Mucosa of descending colon (tissue), 3 donors: ENCODE measurements around the gene SLC16A7. TPM values are rescaled to one million over a fixed set of nuclear protein-coding genes. Genes with fewer than 3 reads are reported as not detected.

Source experiments
- ATAC-seq: fragments of 200-7000 bp; cut with Tn5 transposase; one replicate; pipeline ENCODE4 v1.9.1; 2020; ENCODE audit warnings: mild to moderate bottlenecking, moderate library complexity
- DNase-seq, 3 donors: peaks; one replicate each; pipeline ENCODE4 v3.0.0-alpha.2; 2020
- H3K36me3 ChIP-seq: fragments of 200-600 bp; one replicate; pipeline ENCODE4 v1.8.0; 2021; ENCODE audit warnings: low read depth, mild to moderate bottlenecking
- H3K4me1 ChIP-seq: fragments of 200-600 bp; one replicate; pipeline ENCODE4 v1.8.0; 2021; ENCODE audit warnings: low read depth, mild to moderate bottlenecking
- H3K4me3 ChIP-seq: fragments of 200-600 bp; one replicate; pipeline ENCODE4 v1.8.0; 2021; ENCODE audit warnings: mild to moderate bottlenecking
- H3K9me3 ChIP-seq: fragments of 200-600 bp; one replicate; pipeline ENCODE4 v1.8.0; 2021; ENCODE audit warnings: mild to moderate bottlenecking
- intact Hi-C, 2 donors: fragments of 100-400 bp; cut with DNase I in 1 of 2; cut with micrococcal nuclease in 1 of 2; formaldehyde crosslinking; loops; one replicate each; pipeline versions ENCODE4 v1.11.0 to v1.11.1; 2022; cut with DNase I, micrococcal nuclease
- total RNA-seq, 3 donors: library from RNA; stranded (reverse); fragmentation: NEBNext Ultra II Directional in 2 of 3; extraction: Animal tissue kit (Norgen Biotek cat#: 25700) in 2 of 3; gene quantifications; one replicate each; pipeline versions ENCODE4 v1.2.1 to v1.2.4, GENCODE V29; 2021 to 2023
- TF ChIP-seq, protein P1 (sequence below): fragments of 200-600 bp; IDR thresholded peaks from one replicate; pipeline ENCODE4 v1.8.0; 2022; ENCODE audit warnings: antibody characterized with exemption, mild to moderate bottlenecking
- donor health status: DM: no; HTN: no; CAD: no; lungs with moderate emphysema.
- donor health status: DM: no; HTN: no; CAD: no.
- donor health status: DM: no; HTN: yes; CAD: no.

SLC16A7 gene
- total RNA-seq, 3 donors from 2014 or later: 8.6 to 10.8 (median 9.0) TPM

DNA sequence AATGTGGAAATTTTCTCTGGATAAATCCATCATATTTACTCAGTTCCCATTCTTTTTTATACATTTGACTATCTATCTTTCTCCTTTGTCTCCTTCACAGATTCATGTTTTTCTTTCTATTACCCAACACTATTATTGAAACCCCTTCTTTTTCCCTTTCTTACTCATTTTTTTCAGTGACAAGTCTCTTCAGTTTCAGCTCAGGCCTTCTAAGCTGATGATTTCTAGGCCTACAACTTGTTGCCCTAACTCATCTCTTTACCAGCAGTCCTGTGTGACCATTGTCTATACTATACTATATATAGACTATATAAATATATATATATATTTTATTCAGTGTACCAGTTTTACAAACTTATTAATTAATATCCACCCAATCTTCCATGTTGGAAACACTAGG is 31.8 kb downstream of the SLC16A7 start:
- ATAC-seq: no peak
- Histone ChIP-seq H3K4me1 (no peaks in the 10 kb centered on the region), H3K36me3 (no peaks in the 10 kb centered on the region), H3K9me3 (no peaks in the 10 kb centered on the region), H3K4me3 (no peak overlapping the region)
- no peak for DNase-seq
- intact Hi-C loops: no loop called here
- TF ChIP-seq, protein P1, sequence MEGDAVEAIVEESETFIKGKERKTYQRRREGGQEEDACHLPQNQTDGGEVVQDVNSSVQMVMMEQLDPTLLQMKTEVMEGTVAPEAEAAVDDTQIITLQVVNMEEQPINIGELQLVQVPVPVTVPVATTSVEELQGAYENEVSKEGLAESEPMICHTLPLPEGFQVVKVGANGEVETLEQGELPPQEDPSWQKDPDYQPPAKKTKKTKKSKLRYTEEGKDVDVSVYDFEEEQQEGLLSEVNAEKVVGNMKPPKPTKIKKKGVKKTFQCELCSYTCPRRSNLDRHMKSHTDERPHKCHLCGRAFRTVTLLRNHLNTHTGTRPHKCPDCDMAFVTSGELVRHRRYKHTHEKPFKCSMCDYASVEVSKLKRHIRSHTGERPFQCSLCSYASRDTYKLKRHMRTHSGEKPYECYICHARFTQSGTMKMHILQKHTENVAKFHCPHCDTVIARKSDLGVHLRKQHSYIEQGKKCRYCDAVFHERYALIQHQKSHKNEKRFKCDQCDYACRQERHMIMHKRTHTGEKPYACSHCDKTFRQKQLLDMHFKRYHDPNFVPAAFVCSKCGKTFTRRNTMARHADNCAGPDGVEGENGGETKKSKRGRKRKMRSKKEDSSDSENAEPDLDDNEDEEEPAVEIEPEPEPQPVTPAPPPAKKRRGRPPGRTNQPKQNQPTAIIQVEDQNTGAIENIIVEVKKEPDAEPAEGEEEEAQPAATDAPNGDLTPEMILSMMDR: no peak

DNA sequence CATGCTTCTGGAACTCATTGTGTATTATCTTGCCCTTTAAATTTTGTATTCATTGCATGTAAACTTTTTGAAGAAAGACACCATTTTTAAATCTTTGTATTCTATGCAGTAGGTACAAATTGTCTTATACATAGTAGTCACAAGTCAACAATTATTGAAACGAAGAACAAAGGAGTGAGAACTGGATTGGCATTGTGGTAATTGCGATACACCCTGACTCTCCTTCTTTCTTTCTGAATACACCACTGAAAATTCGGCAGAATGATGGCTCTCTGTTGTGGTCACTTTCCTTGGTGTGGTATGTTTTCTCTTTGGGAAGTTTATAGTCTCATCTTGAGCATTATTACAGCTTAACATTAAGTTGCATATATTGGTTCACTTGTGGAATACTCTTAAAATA is 34.1 kb downstream of the SLC16A7 start:
- H3K4me3 ChIP-seq: no peak overlapping the region
- no peaks in the 10 kb centered on the region for H3K36me3 ChIP-seq
- H3K4me1 ChIP-seq: no peaks in the 10 kb centered on the region
- TF ChIP-seq, protein P1: no peak
- H3K9me3 ChIP-seq: no peaks in the 10 kb centered on the region
- intact Hi-C loops: no loop called here
- DNase-seq (no peak), ATAC-seq (no peak)

DNA sequence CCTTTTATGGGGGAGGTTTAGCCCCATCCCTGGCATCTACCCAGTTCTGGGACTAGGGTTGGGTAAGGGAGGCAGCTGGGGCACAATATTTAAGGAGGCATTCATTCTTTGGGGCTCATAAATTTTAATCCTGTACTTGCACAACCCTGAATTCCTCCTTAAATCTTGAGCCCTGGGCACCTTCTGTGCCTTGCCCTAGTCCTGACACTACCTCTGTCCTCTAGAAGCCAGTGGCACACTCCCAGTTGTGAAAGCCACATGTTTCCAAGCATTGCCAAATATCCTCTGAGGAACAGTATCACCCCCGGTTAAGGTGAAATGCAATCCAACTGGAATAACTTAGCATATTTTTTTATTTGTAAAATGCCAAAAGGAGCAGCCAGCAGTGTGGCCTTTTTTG is 36.6 kb downstream of the SLC16A7 start:
- no peak for ATAC-seq
- no peak for DNase-seq
- Histone ChIP-seq H3K4me3 (no peak overlapping the region), H3K36me3 (no peaks in the 10 kb centered on the region), H3K9me3 (no peaks in the 10 kb centered on the region), H3K4me1 (no peaks in the 10 kb centered on the region)
- intact Hi-C loops: no loop called here
- TF ChIP-seq, protein P1: no peak

DNA sequence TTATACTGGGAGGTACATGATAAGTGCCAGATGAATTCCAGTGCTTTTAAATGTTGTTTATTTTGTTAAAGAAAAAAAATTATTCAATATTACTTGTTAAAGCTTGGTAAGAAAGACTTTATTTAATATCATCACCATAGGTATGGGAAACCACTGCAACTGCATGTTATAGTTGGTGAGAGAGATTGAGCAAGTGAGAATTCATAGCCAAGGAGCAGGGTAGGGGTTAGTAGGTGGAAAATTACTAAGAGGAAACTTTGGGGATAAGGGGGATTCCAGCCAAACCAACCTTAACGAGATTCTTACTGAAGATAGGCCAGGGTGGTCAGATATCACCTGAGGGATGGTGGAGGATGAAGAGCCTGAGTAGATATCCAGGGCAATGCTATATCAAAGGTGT is 38.4 kb downstream of the SLC16A7 start:
- DNase-seq: no peak
- Histone ChIP-seq H3K36me3 (no peaks in the 10 kb centered on the region), H3K4me1 (no peaks in the 10 kb centered on the region), H3K4me3 (no peak overlapping the region), H3K9me3 (no peaks in the 10 kb centered on the region)
- ATAC-seq: no peak
- intact Hi-C loops: no loop called here
- TF ChIP-seq, protein P1: no peak

DNA sequence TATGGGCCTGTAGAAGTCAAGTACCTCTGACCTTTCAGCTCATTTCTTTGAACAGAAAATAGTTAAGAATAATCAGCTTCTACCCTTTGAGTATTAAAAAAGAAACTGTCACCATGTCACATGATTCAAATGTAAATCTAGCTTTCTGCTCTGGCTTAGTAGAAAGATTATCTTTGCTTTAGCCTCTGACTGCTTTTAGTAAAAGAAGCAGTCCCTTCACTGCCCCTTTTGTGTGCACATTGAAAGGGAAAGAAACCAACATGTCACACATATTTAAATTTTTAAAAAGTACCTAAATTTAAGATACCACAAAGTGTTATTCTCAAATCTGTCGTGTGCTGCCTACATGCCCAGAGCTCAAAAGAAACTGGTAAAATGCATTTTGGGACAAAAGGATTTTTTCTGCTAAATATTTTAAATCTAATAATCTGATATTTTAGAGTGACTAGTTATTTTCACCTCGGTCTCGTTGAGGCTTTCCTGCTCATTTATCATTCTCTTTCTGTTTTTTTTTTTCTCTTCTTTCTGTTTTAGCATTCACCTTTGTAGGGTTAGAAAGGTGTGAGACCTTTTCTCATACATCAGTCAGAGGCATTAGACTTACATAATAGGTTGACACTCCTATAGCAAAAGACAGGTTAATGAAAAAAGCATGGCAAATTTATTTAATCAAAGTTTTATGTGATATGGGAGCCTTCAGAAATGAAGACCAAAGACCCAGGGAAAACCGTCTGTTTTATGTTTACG is 41.3 kb downstream of the SLC16A7 start:
- H3K4me1 ChIP-seq: no peaks in the 10 kb centered on the region
- no peaks in the 10 kb centered on the region for H3K36me3 ChIP-seq
- ATAC-seq (no peak), DNase-seq (no peak)
- no peaks in the 10 kb centered on the region for H3K9me3 ChIP-seq
- intact Hi-C loops: no loop called here
- no peak overlapping the region for H3K4me3 ChIP-seq
- TF ChIP-seq, protein P1: no peak

DNA sequence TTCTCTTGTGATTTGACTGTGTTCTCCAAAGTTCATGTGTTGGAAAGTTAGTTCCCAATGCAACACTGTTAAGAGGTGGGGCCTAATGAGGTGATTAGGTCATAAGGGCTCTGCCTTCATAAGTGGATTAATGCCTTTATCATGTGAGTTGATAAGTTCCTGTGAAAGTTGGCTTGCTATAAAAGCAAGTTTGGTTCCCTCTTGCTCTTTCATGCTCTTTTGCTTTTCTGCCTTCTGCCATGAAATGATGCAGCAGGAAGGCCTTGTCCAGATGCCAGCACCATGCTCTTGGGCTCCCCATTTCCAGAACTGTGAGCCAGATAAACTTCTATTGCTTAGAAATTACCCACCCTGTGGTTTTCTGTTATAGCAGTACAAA is 41.9 kb downstream of the SLC16A7 start:
- ATAC-seq: no peak

More for the DNA sequence above, 41.9 kb downstream of the SLC16A7 start:
- intact Hi-C loops: no loop called here
- Histone ChIP-seq H3K36me3 (no peaks in the 10 kb centered on the region), H3K4me3 (no peak overlapping the region), H3K4me1 (no peaks in the 10 kb centered on the region), H3K9me3 (no peaks in the 10 kb centered on the region)
- DNase-seq: no peak
- TF ChIP-seq, protein P1: no peak
